ENCODE measurements around the gene CSF3.

DNA sequence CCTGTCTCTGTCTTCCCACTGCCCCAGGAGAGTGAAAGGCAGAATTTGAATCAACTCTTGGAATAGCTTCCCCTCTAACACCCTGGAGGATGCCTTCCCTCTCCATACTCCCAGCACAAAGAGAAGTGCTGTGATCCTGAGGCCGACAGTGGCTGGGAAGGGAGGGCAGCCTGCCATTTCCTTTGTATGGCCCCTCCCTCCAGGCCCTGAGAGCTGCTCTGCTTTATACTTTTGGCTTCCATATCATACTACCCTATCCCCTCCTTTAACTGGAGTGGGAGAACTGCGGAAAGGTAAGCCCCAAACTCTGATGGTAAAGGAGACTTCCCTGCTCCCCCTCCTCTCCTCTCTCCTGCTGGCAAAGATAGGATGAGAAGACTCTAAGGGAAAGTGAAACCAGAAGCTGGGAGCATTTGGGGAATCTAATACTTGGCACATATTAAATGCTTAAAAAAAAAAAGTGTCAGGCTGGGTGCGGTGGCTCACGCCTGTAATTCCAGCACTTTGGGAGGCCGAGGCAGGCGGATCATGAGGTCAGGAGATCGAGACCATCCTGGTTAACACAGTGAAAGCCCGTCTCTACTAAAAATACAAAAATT, 43.0 kb downstream of the CSF3 start:
- TF ChIP-seq POLR2A (IDR thresholded peaks at IDR 0.05; ENCODE audit: borderline replicate concordance, extremely low read depth, insufficient read depth, insufficient read length) (no peak), SP1 (IDR thresholded peaks at IDR 0.05; ENCODE audit: low read depth) (no peak), POLR2AphosphoS5 (IDR thresholded peaks at IDR 0.05; ENCODE audit: low read depth, low read length) (no peak)

Data from HCT116 (cell line).